HepG2 (cell line): ENCODE data around the gene MSMB.
A peak's percentile ranks its signal among the peaks of the same experiment; 100 is the strongest.

Source experiments
- GATAD2A ChIP-seq: IDR thresholded peaks from 2 replicates; pipeline ENCODE4 v1.6.1; 2016
- JDP2 ChIP-seq: sonication (generic); formaldehyde crosslinking; IDR thresholded peaks from 2 replicates; pipeline ENCODE4 v1.8.1; 2022; ENCODE audit warnings: missing genetic modification reagents, borderline replicate concordance
- NFYB ChIP-seq: sonication (generic); formaldehyde crosslinking; IDR thresholded peaks from 2 replicates; pipeline ENCODE4 v1.4.0; 2020; ENCODE audit warnings: missing genetic modification reagents
- POLR2AphosphoS5 ChIP-seq: IDR thresholded peaks from 2 replicates; pipeline ENCODE4 v1.6.1; 2012; ENCODE audit warnings: low read depth, low read length
- ZHX1 ChIP-seq: sonication (generic); formaldehyde crosslinking; IDR thresholded peaks from 2 replicates; pipeline ENCODE4 v1.8.1; 2022; ENCODE audit warnings: low read depth, mild to moderate bottlenecking, missing genetic modification reagents
- ZNF629 ChIP-seq: sonication (generic); formaldehyde crosslinking; conservative IDR thresholded peaks from 2 replicates; pipeline ENCODE4 v1.5.0; 2020; ENCODE audit warnings: missing genetic modification reagents

GRCh38 chr10:46028584-46029460 is 17.2 kb downstream of the MSMB start:
- TF ChIP-seq NFYB = no peak
- TF ChIP-seq POLR2AphosphoS5 = peak; percentile 86
- peak; percentile 71 for TF ChIP-seq GATAD2A (CRISPR knock-in tag)
- no peak for TF ChIP-seq ZHX1 (CRISPR knock-in tag)
- TF ChIP-seq JDP2 (CRISPR knock-in tag) = no peak
- TF ChIP-seq ZNF629 (CRISPR knock-in tag) = no peak
